OCI-LY7 (cell line): Measurements from ENCODE around the gene PLEKHH1. TPM values are rescaled to one million over a fixed set of nuclear protein-coding genes. Genes with fewer than 3 reads are reported as not detected.

ENCODE experiments used
- BruUV-seq: library from RNA; stranded (reverse); fragments of 400-500 nt; replicated peaks from 2 replicates; lab custom pipeline; 2021; lab: Mats Ljungman, UMichigan
- CTCF ChIA-PET: fragments of 300-600 bp; sonication (Branson Sonifier 250); formaldehyde crosslinking; loops from one replicate; lab custom pipeline; 2022; ENCODE audit warnings: antibody characterized with exemption; ENCODE audit not compliant: unreplicated experiment; lab: Charles Lee
- POLR2A ChIA-PET: fragments of 300-600 bp; sonication (Branson Sonifier 250); formaldehyde crosslinking; loops from one replicate; lab custom pipeline; 2022; ENCODE audit warnings: antibody characterized with exemption; lab: Charles Lee
- DNase-seq: peaks from one replicate; pipeline ENCODE4 v3.0.0-alpha.2; 2015; ENCODE audit warnings: low spot score
- H2AFZ ChIP-seq: fragments of 200-600 bp; sonication (generic), shearing (Covaris generic); 2 replicates; pipeline ENCODE4 v1.6.1; 2014; ENCODE audit warnings: mild to moderate bottlenecking, antibody characterized with exemption, low read length, moderate library complexity
- H3K27ac ChIP-seq: fragments of 200-600 bp; sonication (generic); 2 replicates; pipeline ENCODE4 v1.5.1; 2014; ENCODE audit warnings: mixed run types, low read depth, mild to moderate bottlenecking, moderate library complexity, low read length, inconsistent platforms; ENCODE audit not compliant: poor library complexity, severe bottlenecking
- H3K36me3 ChIP-seq: fragments of 200-600 bp; sonication (generic); 2 replicates; pipeline ENCODE4 v1.6.1; 2014; ENCODE audit warnings: mild to moderate bottlenecking, antibody characterized with exemption, low read length, moderate library complexity, mixed read lengths; ENCODE audit not compliant: insufficient read depth
- H3K4me1 ChIP-seq: fragments of 200-600 bp; sonication (generic); 2 replicates; pipeline ENCODE4 v1.5.1; 2014; ENCODE audit warnings: mild to moderate bottlenecking, low read length; ENCODE audit not compliant: insufficient read depth, poor library complexity, severe bottlenecking
- H3K4me2 ChIP-seq: fragments of 200-600 bp; sonication (generic); 2 replicates; pipeline ENCODE4 v1.6.1; 2014; ENCODE audit warnings: mild to moderate bottlenecking, low read length
- H3K4me3 ChIP-seq: fragments of 200-600 bp; sonication (generic); 2 replicates; pipeline ENCODE4 v1.5.1; 2014; ENCODE audit warnings: mild to moderate bottlenecking, low read depth, low read length; ENCODE audit not compliant: poor library complexity, severe bottlenecking
- H3K79me2 ChIP-seq: fragments of 200-600 bp; sonication (generic); 2 replicates; pipeline ENCODE4 v1.6.1; 2016; ENCODE audit warnings: low read depth, mild to moderate bottlenecking, low read length, moderate library complexity, mixed read lengths; ENCODE audit not compliant: insufficient read depth
- H3K9me2 ChIP-seq: fragments of 200-600 bp; sonication (generic); 2 replicates; pipeline ENCODE4 v1.6.1; 2016; ENCODE audit warnings: mild to moderate bottlenecking, low read length, mixed read lengths; ENCODE audit not compliant: insufficient read depth
- H3K9me3 ChIP-seq: fragments of 200-600 bp; sonication (generic); 2 replicates; pipeline ENCODE4 v1.6.1; 2014; ENCODE audit warnings: mild to moderate bottlenecking, mixed run types, low read length, mixed read lengths
- H4K20me1 ChIP-seq: fragments of 200-600 bp; sonication (generic); 2 replicates; pipeline ENCODE4 v1.6.1; 2014; ENCODE audit warnings: mild to moderate bottlenecking, antibody characterized with exemption, low read length, moderate library complexity, mixed read lengths; ENCODE audit not compliant: insufficient read depth
- CTCF ChIP-seq: fragments of 200-600 bp; sonication (generic); conservative IDR thresholded peaks from 2 replicates; pipeline ENCODE4 v1.5.1; 2014; ENCODE audit warnings: mild to moderate bottlenecking, antibody characterized with exemption, low read length, moderate library complexity, mixed read lengths
- EZH2phosphoT487 ChIP-seq: fragments of 200-600 bp; sonication (generic); IDR thresholded peaks from 2 replicates; pipeline ENCODE4 v1.6.1; 2018; ENCODE audit warnings: low read depth, borderline replicate concordance, mild to moderate bottlenecking, mixed run types, antibody characterized with exemption, low read length, moderate library complexity, mixed read lengths
- intact Hi-C: fragments of 100-400 bp; cut with micrococcal nuclease; formaldehyde crosslinking; loops from one replicate; pipeline ENCODE4 v1.10.0; 2022; ENCODE audit not compliant: unreplicated experiment
- total RNA-seq, 2 experiments: library from RNA; depleted of rRNA in 1 of 2; stranded (reverse); fragments of >200 nt in 1 of 2; shearing (Covaris generic) in 1 of 2; gene quantifications; 2 replicates each; pipeline ENCODE4 v1.2.3, GENCODE V29; 2014 to 2022

Gene PLEKHH1
- total RNA-seq, 2 experiments from 2014 or later: not detected

GRCh38 chr14:67501670-67502069 is 31.4 kb upstream of the PLEKHH1 start:
- BruUV-seq: no TSS peak
- POLR2A ChIA-PET: interaction anchor here (1.4 to 2.2 kb wide), 2 partner anchors 9 to 12 kb away, joined by 6 to 10 read pairs; no protein-coding TSS in a partner anchor
- no peaks in the 10 kb centered on the region for H4K20me1 ChIP-seq
- intact Hi-C loops: no loop called here
- no peak overlapping the region for H3K27ac ChIP-seq
- H3K79me2 ChIP-seq: no peaks in the 10 kb centered on the region
- CTCF ChIA-PET: no interaction called here
- TF ChIP-seq EZH2phosphoT487: no peak
- no peak for TF ChIP-seq CTCF
- no peaks in the 10 kb centered on the region for H3K4me1 ChIP-seq
- DNase-seq: no peak
- no peak overlapping the region for H2AFZ ChIP-seq
- H3K4me2 ChIP-seq: no peak overlapping the region
- no peaks in the 10 kb centered on the region for H3K36me3 ChIP-seq
- H3K9me3 ChIP-seq: no peaks in the 10 kb centered on the region
- H3K9me2 ChIP-seq: no peaks in the 10 kb centered on the region
- no peak overlapping the region for H3K4me3 ChIP-seq

GRCh38 chr14:67502867-67503266 is 30.2 kb upstream of the PLEKHH1 start:
- Histone ChIP-seq H2AFZ (no peak overlapping the region), H3K9me2 (no peaks in the 10 kb centered on the region), H3K4me2 (no peak overlapping the region), H3K9me3 (no peaks in the 10 kb centered on the region), H4K20me1 (no peaks in the 10 kb centered on the region), H3K4me3 (no peak overlapping the region), H3K4me1 (no peaks in the 10 kb centered on the region), H3K27ac (no peak overlapping the region), H3K79me2 (no peaks in the 10 kb centered on the region), H3K36me3 (no peaks in the 10 kb centered on the region)
- ChIA-PET CTCF (no interaction called here), POLR2A (interaction anchor here (0.6 kb wide), 1 partner anchor 15 kb away, joined by 3 read pairs; no protein-coding TSS in a partner anchor)
- BruUV-seq: no TSS peak
- no peak for DNase-seq
- intact Hi-C loops: no loop called here
- no peak for TF ChIP-seq CTCF
- no peak for TF ChIP-seq EZH2phosphoT487

- ChIA-PET POLR2A (interaction anchor here (1.0 kb wide), 1 partner anchor 12 kb away, joined by 3 read pairs; no protein-coding TSS in a partner anchor), CTCF (no interaction called here)
- Histone ChIP-seq H2AFZ (no peak overlapping the region), H3K4me2 (no peak overlapping the region), H3K4me3 (no peak overlapping the region), H3K36me3 (no peaks in the 10 kb centered on the region), H3K4me1 (no peaks in the 10 kb centered on the region), H3K79me2 (no peaks in the 10 kb centered on the region), H3K9me2 (no peaks in the 10 kb centered on the region), H4K20me1 (no peaks in the 10 kb centered on the region), H3K9me3 (no peaks in the 10 kb centered on the region), H3K27ac (no peak overlapping the region)
- intact Hi-C loops: no loop called here
- BruUV-seq: no TSS peak
- no peak for DNase-seq
- no peak for TF ChIP-seq EZH2phosphoT487
- TF ChIP-seq CTCF: no peak
Observed at GRCh38 chr14:67503331-67503730, 29.8 kb upstream of the PLEKHH1 start.
